Measurements from ENCODE around the gene SLAMF1. TPM values are rescaled to one million over a fixed set of nuclear protein-coding genes. Genes with fewer than 3 reads are reported as not detected.

SLAMF1 gene
- total RNA-seq, 1 experiment from 2014 or later: 2.2 TPM

- no TSS peak for BruUV-seq (replicated peaks)
- TF ChIP-seq EZH2 (IDR thresholded peaks at IDR 0.05; ENCODE audit: borderline replicate concordance, low read depth, low read length, poor library complexity, severe bottlenecking) (no peak), CTCF (conservative IDR thresholded peaks at IDR 0.05; ENCODE audit: low read depth, low read length) (no peak)
- CTCF ChIA-PET: no interaction called here
These were observed 2.4 kb downstream of the SLAMF1 start for GRCh38 chr1:160644399-160644798.

GRCh38 chr1:160643138-160643537 lies 3.7 kb downstream of the SLAMF1 start:
- no peak for TF ChIP-seq CTCF (conservative IDR thresholded peaks at IDR 0.05; ENCODE audit: low read depth, low read length)
- no peak for TF ChIP-seq EZH2 (IDR thresholded peaks at IDR 0.05; ENCODE audit: borderline replicate concordance, low read depth, low read length, poor library complexity, severe bottlenecking)
- no TSS peak for BruUV-seq (replicated peaks)
- no peak overlapping the region for H3K27ac ChIP-seq (ENCODE audit: low read depth, low read length, poor library complexity, severe bottlenecking)
- CTCF ChIA-PET: no interaction called here
- H3K9me3 ChIP-seq (ENCODE audit: low read depth, low read length, poor library complexity, severe bottlenecking): no peaks in the 10 kb centered on the region
- no peak overlapping the region for H3K4me3 ChIP-seq (ENCODE audit: low read depth, low read length, poor library complexity, severe bottlenecking)
- H3K27me3 ChIP-seq (replicated peaks; ENCODE audit: insufficient read depth, low read depth, low read length, poor library complexity): no peaks in the 10 kb centered on the region
- H3K4me1 ChIP-seq (ENCODE audit: insufficient read depth, low read length, poor library complexity, severe bottlenecking): peaks cover 25% of the 10 kb centered on the region
- no peak for DNase-seq (ENCODE audit: low spot score)
- intact Hi-C loops (cut with micrococcal nuclease; ENCODE audit: unreplicated experiment): no loop called here
- POLR2A ChIA-PET (ENCODE audit: low non-redundant PET): no interaction called here
- no peaks in the 10 kb centered on the region for H3K36me3 ChIP-seq (ENCODE audit: insufficient read depth, low read length, poor library complexity, severe bottlenecking)

More at GRCh38 chr1:160644399-160644798, 2.4 kb downstream of the SLAMF1 start:
- Histone ChIP-seq H3K4me3 (ENCODE audit: low read depth, low read length, poor library complexity, severe bottlenecking) (no peak overlapping the region), H3K27me3 (replicated peaks; ENCODE audit: insufficient read depth, low read depth, low read length, poor library complexity) (no peaks in the 10 kb centered on the region), H3K9me3 (ENCODE audit: low read depth, low read length, poor library complexity, severe bottlenecking) (no peaks in the 10 kb centered on the region), H3K36me3 (ENCODE audit: insufficient read depth, low read length, poor library complexity, severe bottlenecking) (no peaks in the 10 kb centered on the region), H3K4me1 (ENCODE audit: insufficient read depth, low read length, poor library complexity, severe bottlenecking) (peaks cover 25% of the 10 kb centered on the region), H3K27ac (ENCODE audit: low read depth, low read length, poor library complexity, severe bottlenecking) (no peak overlapping the region)
- no peak for DNase-seq (ENCODE audit: low spot score)
- intact Hi-C loops (cut with micrococcal nuclease; ENCODE audit: unreplicated experiment): no loop called here
- POLR2A ChIA-PET (ENCODE audit: low non-redundant PET): interaction anchor here (0.5 kb wide), 1 partner anchor 171 kb away, joined by 3 read pairs; no protein-coding TSS in a partner anchor

GRCh38 chr1:160642281-160642644 lies 4.6 kb downstream of the SLAMF1 start:
- POLR2A ChIA-PET (ENCODE audit: low non-redundant PET): interaction anchor here (0.5 kb wide), 1 partner anchor 26 kb away, joined by 4 read pairs; no protein-coding TSS in a partner anchor
- H3K4me1 ChIP-seq (ENCODE audit: insufficient read depth, low read length, poor library complexity, severe bottlenecking): peaks cover 16% of the 10 kb centered on the region
- intact Hi-C loops (cut with micrococcal nuclease; ENCODE audit: unreplicated experiment): no loop called here
- DNase-seq (ENCODE audit: low spot score): no peak
- CTCF ChIA-PET: no interaction called here
- BruUV-seq (replicated peaks): no TSS peak
- no peaks in the 10 kb centered on the region for H3K27me3 ChIP-seq (replicated peaks; ENCODE audit: insufficient read depth, low read depth, low read length, poor library complexity)
- no peak for TF ChIP-seq CTCF (conservative IDR thresholded peaks at IDR 0.05; ENCODE audit: low read depth, low read length)
- no peak for TF ChIP-seq EZH2 (IDR thresholded peaks at IDR 0.05; ENCODE audit: borderline replicate concordance, low read depth, low read length, poor library complexity, severe bottlenecking)
- H3K27ac ChIP-seq (ENCODE audit: low read depth, low read length, poor library complexity, severe bottlenecking): no peak overlapping the region
- no peak overlapping the region for H3K4me3 ChIP-seq (ENCODE audit: low read depth, low read length, poor library complexity, severe bottlenecking)
- no peaks in the 10 kb centered on the region for H3K36me3 ChIP-seq (ENCODE audit: insufficient read depth, low read length, poor library complexity, severe bottlenecking)
- H3K9me3 ChIP-seq (ENCODE audit: low read depth, low read length, poor library complexity, severe bottlenecking): no peaks in the 10 kb centered on the region

Data from A673 (cell line).